ENCODE measurements around the gene POU2AF1.

Gene POU2AF1

DNA sequence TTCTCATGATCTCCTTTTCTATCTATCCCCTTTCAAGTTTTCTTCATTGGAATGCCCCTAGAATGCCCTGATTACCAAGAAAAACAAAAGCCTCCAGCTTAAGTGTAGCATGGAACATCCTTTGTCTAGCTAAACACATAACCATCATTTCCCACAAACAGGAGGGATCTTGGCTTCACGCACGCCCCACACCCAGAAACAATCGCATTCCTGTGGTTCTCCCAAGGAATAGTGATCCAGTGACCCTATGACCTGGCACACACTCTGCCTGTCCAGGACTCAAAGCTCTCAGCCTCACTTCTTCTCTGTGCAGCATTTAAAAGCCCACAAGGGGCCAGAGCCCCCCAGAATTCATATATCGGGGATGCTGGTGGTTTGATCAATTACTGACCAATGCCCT, 9.3 kb upstream of the POU2AF1 start:
- WGBS, 2 experiments: 91 to 95% methylated on average over 4 of the region's 4 CpGs
- Histone ChIP-seq H3K27me3 (ENCODE audit: control insufficient read depth, insufficient read depth, low read length, poor library complexity, severe bottlenecking) (no peaks in the 10 kb centered on the region), H3K9me3 (ENCODE audit: control insufficient read depth, low read length) (no peaks in the 10 kb centered on the region), H3K4me3 (ENCODE audit: insufficient read depth, low read depth, low read length) (no peak overlapping the region), H3K36me3 (ENCODE audit: control insufficient read depth, insufficient read depth, low read length) (no peaks in the 10 kb centered on the region), H3K4me1 (ENCODE audit: control insufficient read depth, insufficient read depth, low read length) (no peaks in the 10 kb centered on the region), H3K27ac (ENCODE audit: insufficient read depth, low read depth, low read length, poor library complexity, severe bottlenecking) (no peak overlapping the region)

DNA sequence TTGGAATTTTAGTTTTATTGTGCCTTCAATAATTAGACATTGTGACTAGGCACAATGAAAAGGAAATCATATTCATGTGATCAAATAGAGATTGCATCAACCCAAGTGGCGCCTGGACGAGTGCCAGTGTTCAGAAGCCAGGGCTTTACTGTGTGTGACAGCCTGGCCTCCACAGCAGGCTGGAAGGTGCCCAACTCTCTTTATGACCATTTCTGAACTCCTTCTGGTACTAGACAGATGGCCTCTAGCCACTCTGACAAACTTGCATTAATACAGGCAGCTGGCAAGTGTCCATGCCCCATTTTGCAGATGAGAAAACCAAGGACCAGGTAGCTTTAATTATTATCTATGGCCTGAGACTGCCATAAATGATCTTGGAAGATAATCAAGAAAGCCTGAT, 8.3 kb upstream of the POU2AF1 start:
- Histone ChIP-seq H3K36me3 (ENCODE audit: control insufficient read depth, insufficient read depth, low read length) (no peaks in the 10 kb centered on the region), H3K27me3 (ENCODE audit: control insufficient read depth, insufficient read depth, low read length, poor library complexity, severe bottlenecking) (no peaks in the 10 kb centered on the region), H3K27ac (ENCODE audit: insufficient read depth, low read depth, low read length, poor library complexity, severe bottlenecking) (no peak overlapping the region), H3K9me3 (ENCODE audit: control insufficient read depth, low read length) (no peaks in the 10 kb centered on the region), H3K4me1 (ENCODE audit: control insufficient read depth, insufficient read depth, low read length) (no peaks in the 10 kb centered on the region), H3K4me3 (ENCODE audit: insufficient read depth, low read depth, low read length) (no peak overlapping the region)
- WGBS, 2 experiments: 96% methylated on average over 2 of the region's 2 CpGs

DNA sequence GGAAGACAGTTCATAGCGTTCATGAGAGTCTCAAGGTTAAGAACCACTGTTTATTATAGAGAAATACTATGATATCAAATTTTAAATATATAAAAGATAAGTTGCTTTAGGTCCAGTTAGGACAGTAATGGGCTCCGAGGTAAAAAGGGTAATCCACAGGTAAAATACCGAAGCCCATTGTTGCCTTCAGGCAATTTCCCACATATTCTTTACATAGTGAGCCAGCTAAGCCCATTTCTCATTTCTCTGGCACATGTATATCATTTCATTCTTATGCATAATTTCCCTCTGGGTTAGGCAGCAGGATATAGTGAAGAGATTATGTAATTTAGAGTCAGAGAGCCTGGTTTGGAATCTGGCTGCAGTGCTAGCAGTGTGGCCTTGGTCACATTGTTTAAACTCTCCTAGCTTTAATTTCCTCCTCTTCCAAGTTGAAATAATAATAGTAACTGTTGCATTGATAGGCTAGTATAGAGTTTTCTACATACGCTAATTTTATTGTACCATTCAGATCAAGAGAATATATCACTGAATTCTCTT, 7.6 kb upstream of the POU2AF1 start:
- WGBS, 2 experiments: 90 to 91% methylated on average over 3 to 4 of the region's 4 CpGs
- Histone ChIP-seq H3K4me1 (ENCODE audit: control insufficient read depth, insufficient read depth, low read length) (no peaks in the 10 kb centered on the region), H3K4me3 (ENCODE audit: insufficient read depth, low read depth, low read length) (no peak overlapping the region), H3K36me3 (ENCODE audit: control insufficient read depth, insufficient read depth, low read length) (no peaks in the 10 kb centered on the region), H3K27me3 (ENCODE audit: control insufficient read depth, insufficient read depth, low read length, poor library complexity, severe bottlenecking) (no peaks in the 10 kb centered on the region), H3K9me3 (ENCODE audit: control insufficient read depth, low read length) (no peaks in the 10 kb centered on the region), H3K27ac (ENCODE audit: insufficient read depth, low read depth, low read length, poor library complexity, severe bottlenecking) (no peak overlapping the region)

DNA sequence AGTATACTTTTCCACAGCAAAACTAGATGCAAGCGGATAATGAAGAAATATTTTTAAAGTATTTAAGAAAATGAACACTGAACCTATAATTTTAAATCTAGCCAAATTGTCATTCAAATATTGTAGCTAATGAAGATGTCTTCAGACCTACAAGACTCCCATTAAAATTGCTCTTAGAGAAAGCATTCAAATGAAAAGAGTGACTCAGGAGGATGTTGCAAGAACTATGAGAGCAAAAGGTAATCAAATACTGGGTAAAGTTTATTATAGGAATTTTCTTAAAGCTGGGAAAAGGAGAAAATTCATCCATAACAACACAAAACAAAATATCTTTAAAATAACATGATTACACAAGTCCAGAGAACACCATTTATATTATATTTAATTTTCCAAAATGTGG, 5.4 kb upstream of the POU2AF1 start:
- Histone ChIP-seq H3K27me3 (ENCODE audit: control insufficient read depth, insufficient read depth, low read length, poor library complexity, severe bottlenecking) (no peaks in the 10 kb centered on the region), H3K27ac (ENCODE audit: insufficient read depth, low read depth, low read length, poor library complexity, severe bottlenecking) (no peak overlapping the region), H3K36me3 (ENCODE audit: control insufficient read depth, insufficient read depth, low read length) (no peaks in the 10 kb centered on the region), H3K4me3 (ENCODE audit: insufficient read depth, low read depth, low read length) (no peak overlapping the region), H3K4me1 (ENCODE audit: control insufficient read depth, insufficient read depth, low read length) (no peaks in the 10 kb centered on the region), H3K9me3 (ENCODE audit: control insufficient read depth, low read length) (no peaks in the 10 kb centered on the region)
- no CpG with 5 or more reads among the region's 1 CpG for WGBS, 2 experiments

DNA sequence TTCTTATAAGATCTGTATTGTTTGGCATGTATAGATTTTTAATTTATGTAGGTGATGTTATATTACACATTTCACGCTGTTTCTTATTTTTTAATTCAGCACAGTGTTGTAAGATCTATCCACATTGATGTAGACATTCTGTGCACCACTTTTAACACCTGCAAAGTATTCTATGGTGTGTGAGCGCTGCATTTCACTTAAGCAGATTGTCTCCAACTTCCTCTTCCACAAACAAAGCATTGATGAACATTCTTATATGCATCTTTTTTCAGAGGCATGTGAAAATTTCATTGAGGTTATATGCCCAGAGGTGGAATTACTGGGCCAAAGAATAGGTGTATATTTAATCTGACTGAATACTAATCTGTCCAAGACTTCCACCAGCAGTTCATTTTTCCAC, 3.4 kb upstream of the POU2AF1 start:
- WGBS, 2 experiments: 83 to 93% methylated on average over 2 of the region's 2 CpGs
- Histone ChIP-seq H3K4me1 (ENCODE audit: control insufficient read depth, insufficient read depth, low read length) (no peaks in the 10 kb centered on the region), H3K9me3 (ENCODE audit: control insufficient read depth, low read length) (no peaks in the 10 kb centered on the region), H3K27me3 (ENCODE audit: control insufficient read depth, insufficient read depth, low read length, poor library complexity, severe bottlenecking) (no peaks in the 10 kb centered on the region), H3K4me3 (ENCODE audit: insufficient read depth, low read depth, low read length) (no peak overlapping the region), H3K27ac (ENCODE audit: insufficient read depth, low read depth, low read length, poor library complexity, severe bottlenecking) (no peak overlapping the region), H3K36me3 (ENCODE audit: control insufficient read depth, insufficient read depth, low read length) (no peaks in the 10 kb centered on the region)

DNA sequence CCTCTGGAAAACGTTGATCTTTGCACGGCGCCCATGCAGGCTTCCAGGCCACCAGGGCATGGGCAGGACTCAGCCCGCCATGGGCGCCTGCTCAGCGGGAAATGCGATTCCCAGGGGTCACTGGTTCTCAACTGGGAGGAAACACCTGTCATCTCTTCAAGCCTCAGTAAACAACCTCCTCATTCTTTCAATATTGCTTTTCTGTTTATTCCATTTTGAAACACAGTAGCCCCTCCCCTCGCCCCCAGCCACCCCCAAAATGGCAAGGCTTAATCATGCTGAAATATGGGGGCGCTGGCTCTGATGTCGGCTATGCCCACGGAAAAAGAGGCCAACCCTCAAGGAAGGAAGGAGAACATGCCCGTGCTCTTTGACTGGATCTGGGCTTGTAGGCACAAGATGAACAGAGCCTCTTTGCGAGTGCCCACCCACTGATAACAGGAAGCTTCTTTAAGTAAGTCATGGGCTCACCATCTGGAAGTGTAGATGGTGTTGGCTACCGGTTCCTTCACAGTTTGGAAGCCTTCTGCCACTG, 594 bp upstream of the POU2AF1 start:
- 94 to 95% methylated on average over 14 of the region's 14 CpGs for WGBS, 2 experiments
- no peaks in the 10 kb centered on the region for H3K36me3 ChIP-seq (ENCODE audit: control insufficient read depth, insufficient read depth, low read length)
- H3K4me3 ChIP-seq (ENCODE audit: insufficient read depth, low read depth, low read length): no peak overlapping the region
- H3K9me3 ChIP-seq (ENCODE audit: control insufficient read depth, low read length): no peaks in the 10 kb centered on the region
- H3K27me3 ChIP-seq (ENCODE audit: control insufficient read depth, insufficient read depth, low read length, poor library complexity, severe bottlenecking): no peaks in the 10 kb centered on the region
- H3K4me1 ChIP-seq (ENCODE audit: control insufficient read depth, insufficient read depth, low read length): no peaks in the 10 kb centered on the region
- H3K27ac ChIP-seq (ENCODE audit: insufficient read depth, low read depth, low read length, poor library complexity, severe bottlenecking): no peak overlapping the region

DNA sequence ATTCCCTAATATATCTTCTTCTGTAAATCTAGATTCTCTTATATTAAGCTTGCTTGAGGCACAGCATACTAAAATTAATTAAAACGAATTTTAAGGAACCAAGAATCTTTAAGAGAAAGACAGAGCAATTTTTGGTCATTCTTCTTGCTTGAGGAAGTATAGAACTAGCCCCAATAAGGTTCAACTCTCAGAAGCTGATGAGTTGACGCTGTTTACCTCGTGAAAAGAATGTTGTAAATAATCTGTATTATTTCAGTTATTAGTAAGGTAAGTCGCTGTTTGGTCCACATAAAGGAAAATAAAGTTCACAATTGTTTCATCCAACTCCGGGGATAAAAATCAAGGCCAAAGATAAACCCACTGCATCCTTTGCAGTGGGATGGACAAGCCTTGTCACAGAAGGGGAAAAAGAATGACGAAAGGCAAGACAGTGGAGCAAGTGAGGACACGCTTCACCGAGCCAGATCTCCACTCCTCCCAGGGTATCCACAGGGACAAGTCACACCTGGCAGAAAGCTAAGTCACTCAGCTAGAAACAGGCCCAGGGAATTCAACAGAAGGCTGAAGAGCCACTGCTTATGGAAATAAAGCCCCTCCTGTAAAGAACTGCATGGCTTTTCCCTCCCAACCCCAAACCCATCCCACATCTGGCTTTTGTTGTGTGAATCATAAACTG, 752 bp downstream of the POU2AF1 start:
- 73 to 85% methylated on average over 6 to 8 of the region's 8 CpGs for WGBS, 2 experiments
- Histone ChIP-seq H3K36me3 (ENCODE audit: control insufficient read depth, insufficient read depth, low read length) (no peaks in the 10 kb centered on the region), H3K27ac (ENCODE audit: insufficient read depth, low read depth, low read length, poor library complexity, severe bottlenecking) (no peak overlapping the region), H3K9me3 (ENCODE audit: control insufficient read depth, low read length) (no peaks in the 10 kb centered on the region), H3K4me1 (ENCODE audit: control insufficient read depth, insufficient read depth, low read length) (no peaks in the 10 kb centered on the region), H3K4me3 (ENCODE audit: insufficient read depth, low read depth, low read length) (no peak overlapping the region), H3K27me3 (ENCODE audit: control insufficient read depth, insufficient read depth, low read length, poor library complexity, severe bottlenecking) (no peaks in the 10 kb centered on the region)

DNA sequence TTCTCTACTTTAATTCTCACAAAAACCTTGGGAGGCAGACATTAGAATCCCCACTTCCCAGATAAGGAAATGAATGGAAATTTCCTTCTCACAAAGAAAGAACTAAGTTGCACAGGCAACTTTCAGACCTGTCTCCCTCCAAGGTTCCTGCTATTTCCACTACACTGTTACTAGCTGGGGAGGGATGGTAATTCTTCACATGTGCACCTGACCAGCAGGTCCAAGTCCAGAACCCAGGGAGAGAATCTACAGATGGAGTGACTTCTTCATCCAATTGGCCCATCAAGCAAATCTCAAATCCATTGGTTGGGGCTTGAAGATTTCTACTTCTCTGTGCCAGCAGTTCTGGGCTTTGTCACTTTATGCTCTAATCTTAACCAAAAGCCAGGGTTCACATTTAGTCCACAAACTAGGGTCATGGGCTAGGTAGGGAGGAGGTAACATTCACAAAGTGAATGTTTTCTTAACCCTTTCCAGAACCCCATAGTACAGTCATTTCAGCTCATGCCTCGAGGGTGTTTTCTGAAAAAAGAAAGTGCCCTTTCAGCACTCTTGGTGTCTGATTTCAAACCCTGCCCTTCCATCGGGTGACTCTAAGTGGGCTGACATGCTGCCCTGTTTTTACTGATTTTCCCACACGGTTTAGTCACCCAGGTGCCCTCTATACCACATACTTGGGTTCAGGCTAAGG, 2.7 kb downstream of the POU2AF1 start:
- Histone ChIP-seq H3K9me3 (ENCODE audit: control insufficient read depth, low read length) (no peaks in the 10 kb centered on the region), H3K27me3 (ENCODE audit: control insufficient read depth, insufficient read depth, low read length, poor library complexity, severe bottlenecking) (no peaks in the 10 kb centered on the region), H3K27ac (ENCODE audit: insufficient read depth, low read depth, low read length, poor library complexity, severe bottlenecking) (no peak overlapping the region), H3K4me1 (ENCODE audit: control insufficient read depth, insufficient read depth, low read length) (no peaks in the 10 kb centered on the region), H3K4me3 (ENCODE audit: insufficient read depth, low read depth, low read length) (no peak overlapping the region), H3K36me3 (ENCODE audit: control insufficient read depth, insufficient read depth, low read length) (no peaks in the 10 kb centered on the region)
- 66 to 76% methylated on average over 3 of the region's 3 CpGs for WGBS, 2 experiments

DNA sequence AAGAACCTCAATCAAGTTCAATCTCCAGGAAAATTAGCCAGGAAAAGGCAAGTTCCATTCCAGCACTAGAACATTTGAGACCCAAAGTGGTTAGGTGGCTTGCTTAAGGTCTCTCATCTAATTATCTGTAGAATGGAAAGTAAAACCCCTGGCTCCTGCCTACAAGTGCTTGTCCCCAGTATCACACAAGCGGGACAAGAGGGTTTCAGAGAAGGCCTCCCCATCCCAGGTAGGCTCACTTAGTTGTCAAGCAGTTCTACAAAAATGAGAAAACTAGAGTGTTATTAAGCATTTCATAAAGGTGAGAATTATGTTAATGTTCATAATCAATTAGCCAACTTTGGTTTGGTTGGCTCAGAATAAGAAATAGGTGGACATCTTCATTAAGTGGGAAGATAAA, 5.5 kb downstream of the POU2AF1 start:
- H3K27ac ChIP-seq (ENCODE audit: insufficient read depth, low read depth, low read length, poor library complexity, severe bottlenecking): no peak overlapping the region
- no peaks in the 10 kb centered on the region for H3K36me3 ChIP-seq (ENCODE audit: control insufficient read depth, insufficient read depth, low read length)
- no peak overlapping the region for H3K4me3 ChIP-seq (ENCODE audit: insufficient read depth, low read depth, low read length)
- H3K27me3 ChIP-seq (ENCODE audit: control insufficient read depth, insufficient read depth, low read length, poor library complexity, severe bottlenecking): no peaks in the 10 kb centered on the region
- WGBS, 2 experiments: 97 to 100% methylated on average over 1 of the region's 1 CpG
- H3K4me1 ChIP-seq (ENCODE audit: control insufficient read depth, insufficient read depth, low read length): no peaks in the 10 kb centered on the region
- no peaks in the 10 kb centered on the region for H3K9me3 ChIP-seq (ENCODE audit: control insufficient read depth, low read length)

DNA sequence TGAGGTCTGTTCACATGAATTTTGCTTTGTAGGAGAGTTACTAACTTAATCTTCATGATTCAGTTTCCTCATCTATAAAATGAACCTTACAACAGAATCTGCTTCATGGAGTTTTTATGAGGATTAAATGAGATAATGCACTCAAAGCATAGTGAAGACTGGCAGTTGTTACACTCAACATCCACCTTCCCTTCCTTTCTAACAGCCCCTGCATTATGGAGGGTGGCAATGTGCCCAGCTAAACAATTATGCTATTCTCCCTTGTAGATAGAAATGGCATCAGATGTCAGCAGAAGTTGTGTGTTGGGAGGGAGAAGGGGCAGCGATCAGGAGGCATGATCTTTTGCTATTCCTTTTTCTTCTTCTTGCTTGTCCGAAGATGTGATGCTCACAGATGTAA, 6.5 kb downstream of the POU2AF1 start:
- Histone ChIP-seq H3K4me1 (ENCODE audit: control insufficient read depth, insufficient read depth, low read length) (no peaks in the 10 kb centered on the region), H3K9me3 (ENCODE audit: control insufficient read depth, low read length) (no peaks in the 10 kb centered on the region), H3K4me3 (ENCODE audit: insufficient read depth, low read depth, low read length) (no peak overlapping the region), H3K36me3 (ENCODE audit: control insufficient read depth, insufficient read depth, low read length) (no peaks in the 10 kb centered on the region), H3K27me3 (ENCODE audit: control insufficient read depth, insufficient read depth, low read length, poor library complexity, severe bottlenecking) (no peaks in the 10 kb centered on the region), H3K27ac (ENCODE audit: insufficient read depth, low read depth, low read length, poor library complexity, severe bottlenecking) (no peak overlapping the region)
- WGBS, 2 experiments: 90 to 96% methylated on average over 2 of the region's 2 CpGs

All from ectodermal cell (in vitro differentiated cells).